Astrocyte of the hippocampus (primary cell): ENCODE data around the gene ORC5.

Experiments
- DNase-seq: peaks from one replicate; pipeline ENCODE4 v3.0.0; 2011; ENCODE audit warnings: low read depth, low spot score

The ORC5 gene

GRCh38 chr7:104127204-104127603 is 80.6 kb downstream of the ORC5 start:
- no peak for DNase-seq

- DNase-seq = peak; percentile 5
These were observed 81.4 kb downstream of the ORC5 start for GRCh38 chr7:104126411-104126841.

- DNase-seq = no peak
These were observed 82.8 kb downstream of the ORC5 start for GRCh38 chr7:104124893-104125477.

- DNase-seq = no peak
These were observed 83.3 kb downstream of the ORC5 start for GRCh38 chr7:104124469-104124868.

- DNase-seq = peak; percentile 9
These were observed 84.0 kb downstream of the ORC5 start for GRCh38 chr7:104123786-104124185.

GRCh38 chr7:104113788-104114187 is 94.0 kb downstream of the ORC5 start:
- no peak for DNase-seq

GRCh38 chr7:104112623-104113022 is 95.2 kb downstream of the ORC5 start:
- peak; percentile 25 for DNase-seq

- DNase-seq = no peak
These were observed 96.5 kb downstream of the ORC5 start for GRCh38 chr7:104111271-104111670.

GRCh38 chr7:104106108-104106905 is 101.5 kb downstream of the ORC5 start:
- peak; percentile 27 for DNase-seq

GRCh38 chr7:104098890-104099289 is 108.9 kb downstream of the ORC5 start:
- DNase-seq = no peak

- DNase-seq = no peak
These were observed 111.1 kb downstream of the ORC5 start for GRCh38 chr7:104096683-104097082.

GRCh38 chr7:104093127-104093526 is 114.7 kb downstream of the ORC5 start:
- no peak for DNase-seq

GRCh38 chr7:104091242-104091641 is 116.6 kb downstream of the ORC5 start:
- no peak for DNase-seq

GRCh38 chr7:104089612-104090011 is 118.2 kb downstream of the ORC5 start:
- no peak for DNase-seq

- DNase-seq = no peak
These were observed 118.8 kb downstream of the ORC5 start for GRCh38 chr7:104089061-104089460.
